ENCODE measurements around the gene F2RL1. TPM values are rescaled to one million over a fixed set of nuclear protein-coding genes. Genes with fewer than 3 reads are reported as not detected.
"Not testable (repeated sequence)": the region's sequence is repeated elsewhere in the genome, so short reads cannot be mapped to it uniquely, and the experiment has no call there.

The F2RL1 gene
- total and polyA plus RNA-seq, 2 experiments from 2014 or later: 15.3 to 32.1 TPM

DNA sequence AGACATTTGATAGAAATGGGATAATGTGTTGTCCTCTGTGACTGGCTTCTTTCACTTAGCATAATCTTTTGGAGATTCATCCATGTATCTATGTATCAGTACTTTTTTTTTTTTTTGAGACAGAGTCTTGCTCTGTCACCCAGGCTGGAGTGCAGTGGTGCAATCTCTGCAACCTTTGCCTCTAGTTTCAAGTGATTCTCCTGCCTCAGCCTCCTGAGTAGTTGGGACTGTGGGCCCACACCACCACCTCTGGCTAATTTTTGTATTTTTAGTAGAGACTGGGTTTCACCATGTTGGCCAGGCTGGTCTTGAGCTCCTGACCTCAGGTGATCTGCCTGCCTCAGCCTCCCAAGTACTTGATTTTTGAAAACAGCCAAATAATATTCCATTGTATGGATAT, 7.6 kb downstream of the F2RL1 start:
- H3K27ac ChIP-seq (ENCODE audit: low read depth); H3K4me3 Mint-ChIP-seq; H3K27ac Mint-ChIP-seq; H3K36me3 ChIP-seq (ENCODE audit: insufficient read depth); H3K4me1 ChIP-seq (ENCODE audit: insufficient read depth); H3F3A ChIP-seq (replicated peaks; ENCODE audit: low read depth); H3K9me2 ChIP-seq (ENCODE audit: insufficient read depth); H3K9me3 Mint-ChIP-seq; H2AFZ ChIP-seq; H3K27me3 ChIP-seq (ENCODE audit: insufficient read depth); H3K4me2 ChIP-seq; H3K4me1 Mint-ChIP-seq; DNase-seq (ENCODE audit: low spot score); H3K36me3 Mint-ChIP-seq (ENCODE audit: low read depth); H4K20me1 ChIP-seq (replicated peaks; ENCODE audit: insufficient read depth); H3K4me3 ChIP-seq; ATAC-seq; H3K27me3 Mint-ChIP-seq (ENCODE audit: insufficient read depth, low read depth, poor library complexity): not testable (repeated sequence)
- H3K79me2 ChIP-seq (replicated peaks; ENCODE audit: insufficient read depth): peaks cover 84% of the 10 kb centered on the region

DNA sequence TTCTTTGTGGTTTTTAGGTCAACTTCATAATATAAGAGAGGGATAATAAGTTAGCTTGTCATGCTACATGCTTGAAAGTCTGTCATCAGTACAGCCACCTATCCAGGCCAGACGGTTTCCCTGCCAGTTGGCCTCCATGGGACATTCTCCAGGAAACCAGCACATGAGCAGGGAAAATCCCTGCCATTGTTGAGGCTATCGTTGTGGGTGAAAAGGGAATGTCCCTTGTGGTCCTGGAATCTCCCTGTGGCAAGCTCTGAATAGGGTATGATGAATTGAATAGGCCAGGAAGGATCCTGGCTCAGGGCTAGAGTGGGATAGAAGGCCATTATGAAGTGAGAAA, 12.3 kb downstream of the F2RL1 start:
- peaks cover 5% of the 10 kb centered on the region; the same call in 1 of the 2 replicates for H3K9me2 ChIP-seq (ENCODE audit: insufficient read depth)
- Mint-ChIP-seq H3K4me1 (peaks cover 12% of the 10 kb centered on the region; the same call in 2 of the 3 replicates), H3K27me3 (ENCODE audit: insufficient read depth, low read depth, poor library complexity) (no peaks in the 10 kb centered on the region), H3K9me3 (no peaks in the 10 kb centered on the region), H3K4me3 (no peak overlapping the region), H3K36me3 (ENCODE audit: low read depth) (peaks cover 16% of the 10 kb centered on the region), H3K27ac (peak overlapping the region; percentile 63; the same call in 1 of the 2 replicates)
- no peak overlapping the region for H3K27ac ChIP-seq (ENCODE audit: low read depth)
- H4K20me1 ChIP-seq (replicated peaks; ENCODE audit: insufficient read depth): no peaks in the 10 kb centered on the region; the same call in none of the 2 replicates
- peaks cover 41% of the 10 kb centered on the region for H3K79me2 ChIP-seq (replicated peaks; ENCODE audit: insufficient read depth)
- no peak overlapping the region for H3K4me3 ChIP-seq
- H3K36me3 ChIP-seq (ENCODE audit: insufficient read depth): peaks cover 7% of the 10 kb centered on the region
- no peaks in the 10 kb centered on the region for H3F3A ChIP-seq (replicated peaks; ENCODE audit: low read depth)
- H2AFZ ChIP-seq: no peak overlapping the region
- no peak overlapping the region for H3K4me2 ChIP-seq
- ATAC-seq (peak; percentile 88), DNase-seq (ENCODE audit: low spot score) (no peak)
- TF ChIP-seq ZNF114 (CRISPR knock-in tag; IDR thresholded peaks at IDR 0.05) (no peak), EZH2 (IDR thresholded peaks at IDR 0.05; ENCODE audit: low read depth, unreplicated experiment) (no peak), JUNB (IDR thresholded peaks at IDR 0.05; ENCODE audit: unreplicated experiment) (no peak), CREB1 (CRISPR knock-in tag; IDR thresholded peaks at IDR 0.05; ENCODE audit: low read depth) (no peak), NANOG (IDR thresholded peaks at IDR 0.05; ENCODE audit: borderline replicate concordance) (no peak)
- H3K27me3 ChIP-seq (ENCODE audit: insufficient read depth): no peaks in the 10 kb centered on the region
- no peaks in the 10 kb centered on the region for H3K4me1 ChIP-seq (ENCODE audit: insufficient read depth)

DNA sequence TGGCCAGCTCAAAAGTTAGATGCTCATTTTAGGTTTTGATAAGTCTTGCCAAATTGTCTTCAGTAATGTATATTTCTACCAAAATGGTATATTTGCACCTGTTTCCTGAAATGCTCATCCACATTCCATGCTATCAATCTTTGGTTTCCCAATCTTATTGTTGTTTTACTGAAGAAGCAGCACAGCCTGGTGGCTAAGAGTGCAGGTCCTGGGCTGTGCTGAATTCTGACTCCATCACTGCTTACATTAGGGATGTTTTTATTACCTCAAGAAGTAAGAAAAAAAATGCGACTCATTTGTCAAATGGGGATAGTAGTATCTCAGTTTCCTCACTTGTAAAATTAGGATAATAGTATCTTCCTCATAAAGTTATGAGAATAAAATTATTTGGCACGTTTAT, 17.4 kb downstream of the F2RL1 start:
- Mint-ChIP-seq H3K36me3 (ENCODE audit: low read depth) (peaks cover 19% of the 10 kb centered on the region), H3K4me1 (peaks cover 15% of the 10 kb centered on the region; the same call in 2 of the 3 replicates), H3K9me3 (no peaks in the 10 kb centered on the region), H3K27ac (no peak overlapping the region), H3K27me3 (ENCODE audit: insufficient read depth, low read depth, poor library complexity) (no peaks in the 10 kb centered on the region), H3K4me3 (no peak overlapping the region)
- peaks cover 5% of the 10 kb centered on the region; the same call in 1 of the 2 replicates for H3K9me2 ChIP-seq (ENCODE audit: insufficient read depth)
- peaks cover 7% of the 10 kb centered on the region for H3K36me3 ChIP-seq (ENCODE audit: insufficient read depth)
- ATAC-seq (no peak), DNase-seq (ENCODE audit: low spot score) (no peak)
- no peak overlapping the region for H2AFZ ChIP-seq
- H3F3A ChIP-seq (replicated peaks; ENCODE audit: low read depth): no peaks in the 10 kb centered on the region
- H3K4me3 ChIP-seq: no peak overlapping the region
- H3K79me2 ChIP-seq (replicated peaks; ENCODE audit: insufficient read depth): peaks cover 4% of the 10 kb centered on the region; the same call in 1 of the 2 replicates
- no peak overlapping the region for H3K27ac ChIP-seq (ENCODE audit: low read depth)
- H3K27me3 ChIP-seq (ENCODE audit: insufficient read depth): no peaks in the 10 kb centered on the region
- no peaks in the 10 kb centered on the region for H3K4me1 ChIP-seq (ENCODE audit: insufficient read depth)
- no peaks in the 10 kb centered on the region; the same call in 1 of the 2 replicates for H4K20me1 ChIP-seq (replicated peaks; ENCODE audit: insufficient read depth)
- TF ChIP-seq, protein P1, sequence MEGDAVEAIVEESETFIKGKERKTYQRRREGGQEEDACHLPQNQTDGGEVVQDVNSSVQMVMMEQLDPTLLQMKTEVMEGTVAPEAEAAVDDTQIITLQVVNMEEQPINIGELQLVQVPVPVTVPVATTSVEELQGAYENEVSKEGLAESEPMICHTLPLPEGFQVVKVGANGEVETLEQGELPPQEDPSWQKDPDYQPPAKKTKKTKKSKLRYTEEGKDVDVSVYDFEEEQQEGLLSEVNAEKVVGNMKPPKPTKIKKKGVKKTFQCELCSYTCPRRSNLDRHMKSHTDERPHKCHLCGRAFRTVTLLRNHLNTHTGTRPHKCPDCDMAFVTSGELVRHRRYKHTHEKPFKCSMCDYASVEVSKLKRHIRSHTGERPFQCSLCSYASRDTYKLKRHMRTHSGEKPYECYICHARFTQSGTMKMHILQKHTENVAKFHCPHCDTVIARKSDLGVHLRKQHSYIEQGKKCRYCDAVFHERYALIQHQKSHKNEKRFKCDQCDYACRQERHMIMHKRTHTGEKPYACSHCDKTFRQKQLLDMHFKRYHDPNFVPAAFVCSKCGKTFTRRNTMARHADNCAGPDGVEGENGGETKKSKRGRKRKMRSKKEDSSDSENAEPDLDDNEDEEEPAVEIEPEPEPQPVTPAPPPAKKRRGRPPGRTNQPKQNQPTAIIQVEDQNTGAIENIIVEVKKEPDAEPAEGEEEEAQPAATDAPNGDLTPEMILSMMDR (conservative IDR thresholded peaks at IDR 0.05; ENCODE audit: low read depth in 2 of 2): peak in 1 of 2 experiments; percentile 28; a peak in 1 of 4 replicates
- TF ChIP-seq, protein P2, sequence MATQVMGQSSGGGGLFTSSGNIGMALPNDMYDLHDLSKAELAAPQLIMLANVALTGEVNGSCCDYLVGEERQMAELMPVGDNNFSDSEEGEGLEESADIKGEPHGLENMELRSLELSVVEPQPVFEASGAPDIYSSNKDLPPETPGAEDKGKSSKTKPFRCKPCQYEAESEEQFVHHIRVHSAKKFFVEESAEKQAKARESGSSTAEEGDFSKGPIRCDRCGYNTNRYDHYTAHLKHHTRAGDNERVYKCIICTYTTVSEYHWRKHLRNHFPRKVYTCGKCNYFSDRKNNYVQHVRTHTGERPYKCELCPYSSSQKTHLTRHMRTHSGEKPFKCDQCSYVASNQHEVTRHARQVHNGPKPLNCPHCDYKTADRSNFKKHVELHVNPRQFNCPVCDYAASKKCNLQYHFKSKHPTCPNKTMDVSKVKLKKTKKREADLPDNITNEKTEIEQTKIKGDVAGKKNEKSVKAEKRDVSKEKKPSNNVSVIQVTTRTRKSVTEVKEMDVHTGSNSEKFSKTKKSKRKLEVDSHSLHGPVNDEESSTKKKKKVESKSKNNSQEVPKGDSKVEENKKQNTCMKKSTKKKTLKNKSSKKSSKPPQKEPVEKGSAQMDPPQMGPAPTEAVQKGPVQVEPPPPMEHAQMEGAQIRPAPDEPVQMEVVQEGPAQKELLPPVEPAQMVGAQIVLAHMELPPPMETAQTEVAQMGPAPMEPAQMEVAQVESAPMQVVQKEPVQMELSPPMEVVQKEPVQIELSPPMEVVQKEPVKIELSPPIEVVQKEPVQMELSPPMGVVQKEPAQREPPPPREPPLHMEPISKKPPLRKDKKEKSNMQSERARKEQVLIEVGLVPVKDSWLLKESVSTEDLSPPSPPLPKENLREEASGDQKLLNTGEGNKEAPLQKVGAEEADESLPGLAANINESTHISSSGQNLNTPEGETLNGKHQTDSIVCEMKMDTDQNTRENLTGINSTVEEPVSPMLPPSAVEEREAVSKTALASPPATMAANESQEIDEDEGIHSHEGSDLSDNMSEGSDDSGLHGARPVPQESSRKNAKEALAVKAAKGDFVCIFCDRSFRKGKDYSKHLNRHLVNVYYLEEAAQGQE (IDR thresholded peaks at IDR 0.05; ENCODE audit: unreplicated experiment): no peak
- no peak overlapping the region for H3K4me2 ChIP-seq
